ENCODE data around the gene VPS37C. TPM values are rescaled to one million over a fixed set of nuclear protein-coding genes. Genes with fewer than 3 reads are reported as not detected.
A peak's percentile ranks its signal among the peaks of the same experiment; 100 is the strongest.
"Not testable (repeated sequence)": the region's sequence is repeated elsewhere in the genome, so short reads cannot be mapped to it uniquely, and the experiment has no call there.

The VPS37C gene
- 10 to 100 TPM in 1 of 2 donors, 1 to 10 TPM in 1; 9.7 to 13.3 TPM for total RNA-seq

DNA sequence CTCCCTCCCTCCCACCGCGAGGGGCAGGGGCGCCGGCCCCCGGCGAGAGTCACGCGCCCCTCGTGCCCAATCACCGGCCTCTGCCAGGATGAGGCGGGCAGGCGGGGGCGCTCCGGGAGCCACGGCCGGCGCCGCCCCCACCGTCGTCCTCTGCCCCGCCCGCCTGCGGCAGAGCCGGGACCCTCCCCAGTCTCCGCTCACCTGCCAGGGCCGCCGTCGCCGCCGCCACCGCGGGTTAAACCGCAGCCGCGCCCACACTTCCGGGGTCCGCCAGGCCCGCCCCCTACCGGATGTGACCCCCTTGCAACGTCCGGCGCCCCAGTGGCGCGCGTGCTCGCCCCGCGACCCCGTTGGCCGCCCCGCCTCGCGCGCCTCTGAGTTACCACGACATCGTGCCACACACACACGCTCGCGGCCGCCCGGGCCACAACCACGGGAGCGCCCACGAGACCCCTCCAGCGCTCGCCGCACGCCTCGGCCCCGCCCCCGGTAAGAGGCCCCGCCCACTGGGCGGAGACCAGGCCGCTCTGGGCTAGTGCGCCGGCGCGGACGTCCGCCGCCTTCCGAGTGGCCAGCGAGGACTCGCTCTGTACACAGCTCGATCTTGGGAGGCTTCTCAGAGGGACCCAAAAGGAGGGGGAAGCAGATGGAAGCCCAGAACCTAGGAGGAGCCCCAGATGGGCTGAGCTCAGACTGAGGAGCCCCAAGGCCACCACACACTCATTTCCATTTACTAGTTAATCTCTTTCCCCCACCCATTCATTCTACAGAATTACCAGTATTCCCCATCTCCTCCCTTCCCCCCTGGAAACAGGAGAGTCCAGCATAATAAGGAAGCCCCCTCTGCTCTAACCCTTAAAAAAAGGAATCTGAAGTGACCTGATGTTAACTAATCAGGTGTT lies at the start of gene VPS37C:
Gene VPS37C (minus strand): TSS at position 237 of the 902 bp plus-strand sequence. CDS start 22,597 bp downstream, outside the sequence.
- ATAC-seq = peak; percentile 89 to 91
- H3K27ac Mint-ChIP-seq = peak within 1 kb of the TSS; percentile 87 to 94
- H3K36me3 Mint-ChIP-seq = no peaks in the 10 kb centered on the region
- no peaks in the 10 kb centered on the region for H3K27me3 Mint-ChIP-seq
- peak; percentile 95 for DNase-seq (ENCODE audit: low spot score)
- peak within 1 kb of the TSS; percentile 91 for H3K4me3 Mint-ChIP-seq
- H3K4me1 Mint-ChIP-seq (ENCODE audit: low read depth in 2 of 2) = peaks cover 46 to 49% of the 10 kb centered on the region in 2 donors
- no peaks in the 10 kb centered on the region for H3K9me3 Mint-ChIP-seq

DNA sequence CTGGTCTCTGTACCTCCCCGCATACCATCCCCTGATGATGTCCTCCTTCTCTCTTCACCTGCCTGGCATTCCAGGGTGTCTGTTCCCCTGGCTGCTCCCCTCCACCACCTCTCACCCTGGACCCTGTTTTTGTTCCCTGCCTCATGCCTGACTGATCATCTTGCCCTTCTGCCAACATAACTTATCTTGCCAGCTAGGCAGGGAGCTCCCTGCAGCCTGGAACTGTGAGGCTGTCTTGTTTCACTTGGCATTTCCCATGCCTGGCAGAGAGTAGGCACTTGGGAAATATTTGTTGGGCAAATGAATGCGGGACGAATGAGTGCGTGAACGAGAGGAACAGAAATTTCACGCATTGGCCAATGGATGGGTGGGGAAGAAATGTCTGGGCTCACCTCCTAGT lies 49.4 kb upstream of the VPS37C start:
- ATAC-seq; DNase-seq (ENCODE audit: low spot score); H3K27ac Mint-ChIP-seq; H3K4me3 Mint-ChIP-seq; H3K27me3 Mint-ChIP-seq; H3K4me1 Mint-ChIP-seq (ENCODE audit: low read depth in 2 of 2); H3K36me3 Mint-ChIP-seq; H3K9me3 Mint-ChIP-seq: not testable (repeated sequence)

DNA sequence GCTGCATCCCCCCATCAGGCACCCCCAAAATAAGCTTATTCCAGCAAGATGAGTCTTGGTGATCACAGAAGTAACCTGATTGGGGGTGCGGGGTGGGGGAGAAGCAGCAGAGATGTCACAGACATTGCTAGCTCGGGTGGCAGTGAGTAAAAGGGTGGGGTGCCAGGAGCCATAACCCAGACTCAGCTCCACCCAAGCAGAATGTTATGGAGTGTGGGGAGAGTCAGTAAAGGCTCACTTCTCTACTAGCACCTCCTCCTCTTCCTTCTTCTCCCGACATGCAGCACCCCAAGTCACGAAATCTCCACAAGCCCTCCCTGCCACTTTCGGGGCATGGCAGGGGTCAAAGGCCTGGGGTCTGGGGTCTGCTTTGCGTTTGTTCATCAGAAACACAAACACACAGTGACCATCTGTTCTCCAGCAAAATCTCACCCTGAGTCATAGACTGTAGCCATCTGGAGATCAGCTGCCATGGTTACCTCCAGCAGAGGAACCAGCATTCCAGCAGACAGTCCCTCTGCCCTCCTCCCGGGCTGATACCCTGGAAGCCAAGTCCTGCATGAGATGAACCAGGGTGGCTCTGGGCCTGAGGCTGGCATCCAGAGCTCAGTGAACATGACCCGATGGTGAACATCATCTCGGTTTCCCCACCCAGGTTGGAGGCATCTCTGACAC lies 46.5 kb upstream of the VPS37C start:
- H3K36me3 Mint-ChIP-seq; H3K4me3 Mint-ChIP-seq; H3K4me1 Mint-ChIP-seq (ENCODE audit: low read depth in 2 of 2); H3K9me3 Mint-ChIP-seq; H3K27ac Mint-ChIP-seq; ATAC-seq; DNase-seq (ENCODE audit: low spot score): not testable (repeated sequence)
- H3K27me3 Mint-ChIP-seq = peaks cover 8 to 13% of the 10 kb centered on the region in 2 donors

DNA sequence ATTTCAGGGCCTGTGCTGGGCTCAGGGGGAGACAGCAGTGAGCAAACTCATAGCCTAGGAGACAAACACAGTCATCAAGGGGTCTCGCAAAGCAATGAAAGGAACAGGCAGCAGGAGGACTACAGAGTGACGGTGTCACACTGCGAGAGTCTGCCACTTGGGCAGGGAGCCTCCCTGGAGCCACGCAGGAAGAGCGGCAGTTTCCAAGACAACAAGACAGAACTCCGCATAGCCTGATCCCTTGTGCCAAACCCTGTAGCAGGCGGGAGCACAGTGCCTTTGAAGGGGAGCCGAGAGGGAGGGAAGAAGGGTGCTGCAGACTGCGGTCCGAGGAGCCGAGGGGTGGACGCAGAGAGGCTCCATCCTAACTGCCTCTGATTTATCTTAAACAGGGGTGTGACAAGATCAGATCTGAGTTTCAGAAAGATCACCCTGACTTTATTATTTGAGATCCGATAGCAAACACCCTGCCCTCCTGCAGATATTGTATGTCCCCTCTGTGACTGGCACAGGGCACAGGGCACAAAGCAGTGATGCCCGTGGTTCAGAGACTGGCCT lies 43.4 kb upstream of the VPS37C start:
- not testable (repeated sequence) for H3K4me3 Mint-ChIP-seq; ATAC-seq; H3K36me3 Mint-ChIP-seq; H3K4me1 Mint-ChIP-seq (ENCODE audit: low read depth in 2 of 2); H3K27ac Mint-ChIP-seq; DNase-seq (ENCODE audit: low spot score); H3K9me3 Mint-ChIP-seq
- H3K27me3 Mint-ChIP-seq = peaks cover 17 to 34% of the 10 kb centered on the region in 2 donors

DNA sequence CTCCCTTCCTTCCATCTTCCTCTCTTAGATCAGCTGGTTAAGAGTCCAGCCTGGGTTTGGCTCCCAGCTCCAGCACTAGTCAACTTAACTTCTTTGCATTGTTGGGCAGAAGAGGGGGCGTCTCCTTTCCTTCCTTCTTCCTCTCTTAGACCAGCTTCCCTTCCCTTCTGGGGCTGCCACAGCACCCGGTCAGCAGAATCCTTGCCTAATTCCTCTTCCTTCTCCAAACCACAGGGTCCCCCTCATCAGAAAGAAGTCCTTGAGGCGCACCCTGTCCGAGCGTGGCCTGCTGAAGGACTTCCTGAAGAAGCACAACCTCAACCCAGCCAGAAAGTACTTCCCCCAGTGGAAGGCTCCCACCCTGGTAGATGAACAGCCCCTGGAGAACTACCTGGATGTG lies 42.6 kb upstream of the VPS37C start:
- not testable (repeated sequence) for DNase-seq (ENCODE audit: low spot score); H3K27ac Mint-ChIP-seq; H3K9me3 Mint-ChIP-seq; ATAC-seq; H3K4me1 Mint-ChIP-seq (ENCODE audit: low read depth in 2 of 2); H3K36me3 Mint-ChIP-seq; H3K4me3 Mint-ChIP-seq
- H3K27me3 Mint-ChIP-seq = peaks cover 19 to 34% of the 10 kb centered on the region in 2 donors

DNA sequence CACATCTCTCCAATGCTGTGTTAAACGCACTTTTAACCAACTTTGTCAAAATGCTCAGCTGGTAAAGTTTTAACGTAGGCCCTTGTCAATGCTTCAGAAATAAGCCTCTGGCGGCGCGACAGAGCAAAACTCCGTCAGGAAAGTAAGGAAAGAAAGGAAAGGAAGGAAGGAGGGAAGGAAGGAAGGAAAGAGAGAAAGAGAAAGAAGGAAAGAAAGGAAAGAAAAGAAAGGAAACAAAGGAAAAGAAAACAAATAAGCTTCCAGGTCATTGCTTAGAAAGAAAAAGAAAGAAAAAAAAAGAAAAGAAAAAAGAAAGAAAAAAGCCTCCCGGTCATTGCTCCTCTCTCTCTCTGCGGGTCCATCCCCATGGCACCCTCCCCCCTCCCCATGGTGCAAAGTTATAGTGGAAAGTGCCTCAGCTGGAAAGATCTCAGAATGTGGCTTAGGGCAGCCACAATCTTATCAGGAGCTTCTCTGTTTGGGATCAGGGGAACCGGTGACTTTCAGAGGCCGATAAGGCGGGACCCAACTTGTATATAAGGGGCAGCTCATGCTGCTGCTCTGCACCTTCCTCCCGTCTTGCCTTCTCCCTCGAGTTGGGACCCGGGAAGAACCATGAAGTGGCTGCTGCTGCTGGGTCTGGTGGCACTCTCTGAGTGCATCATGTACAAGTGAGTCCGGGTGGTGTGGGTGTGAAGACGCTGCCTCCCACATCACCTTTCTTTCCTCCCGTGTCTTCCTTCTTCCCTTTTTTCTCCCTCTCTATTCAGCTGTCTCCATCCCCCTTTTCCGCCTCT lies 41.9 kb upstream of the VPS37C start, which contains the start of gene PGA3:
Gene PGA3 (plus strand): TSS at position 566 of the 797 bp plus-strand sequence. CDS start 50 bp downstream, at position 616.
- H3K4me1 Mint-ChIP-seq (ENCODE audit: low read depth in 2 of 2); H3K27ac Mint-ChIP-seq; H3K9me3 Mint-ChIP-seq; ATAC-seq; H3K36me3 Mint-ChIP-seq; H3K4me3 Mint-ChIP-seq; DNase-seq (ENCODE audit: low spot score): not testable (repeated sequence)
- H3K27me3 Mint-ChIP-seq = peaks cover 19 to 34% of the 10 kb centered on the region in 2 donors

DNA sequence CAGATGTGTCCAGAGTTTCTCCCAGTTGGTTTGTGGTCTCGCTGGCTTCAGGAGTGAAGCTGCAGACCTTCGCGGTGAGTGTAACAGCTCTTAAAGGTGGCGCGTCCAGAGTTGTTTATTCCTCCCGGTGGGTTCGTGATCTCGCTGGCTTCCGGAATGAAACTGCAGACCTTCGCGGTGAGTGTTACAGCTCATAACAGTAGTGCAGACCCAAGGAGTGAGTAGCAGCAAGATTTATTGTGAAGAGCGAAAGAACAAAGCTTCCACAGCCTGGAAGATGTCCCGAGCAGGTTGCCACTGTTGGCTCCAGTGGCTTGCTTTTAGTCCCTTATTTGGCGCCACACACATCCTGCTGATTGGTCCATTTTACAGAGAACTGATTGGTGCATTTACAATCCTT lies 40.2 kb upstream of the VPS37C start:
- Mint-ChIP-seq H3K4me1 (ENCODE audit: low read depth in 2 of 2) (no peaks in the 10 kb centered on the region), H3K27ac (no peak overlapping the region), H3K36me3 (no peaks in the 10 kb centered on the region), H3K9me3 (no peaks in the 10 kb centered on the region), H3K27me3 (peaks cover 22 to 34% of the 10 kb centered on the region in 2 donors), H3K4me3 (no peak overlapping the region)
- no peak for DNase-seq (ENCODE audit: low spot score)
- ATAC-seq = no peak

DNA sequence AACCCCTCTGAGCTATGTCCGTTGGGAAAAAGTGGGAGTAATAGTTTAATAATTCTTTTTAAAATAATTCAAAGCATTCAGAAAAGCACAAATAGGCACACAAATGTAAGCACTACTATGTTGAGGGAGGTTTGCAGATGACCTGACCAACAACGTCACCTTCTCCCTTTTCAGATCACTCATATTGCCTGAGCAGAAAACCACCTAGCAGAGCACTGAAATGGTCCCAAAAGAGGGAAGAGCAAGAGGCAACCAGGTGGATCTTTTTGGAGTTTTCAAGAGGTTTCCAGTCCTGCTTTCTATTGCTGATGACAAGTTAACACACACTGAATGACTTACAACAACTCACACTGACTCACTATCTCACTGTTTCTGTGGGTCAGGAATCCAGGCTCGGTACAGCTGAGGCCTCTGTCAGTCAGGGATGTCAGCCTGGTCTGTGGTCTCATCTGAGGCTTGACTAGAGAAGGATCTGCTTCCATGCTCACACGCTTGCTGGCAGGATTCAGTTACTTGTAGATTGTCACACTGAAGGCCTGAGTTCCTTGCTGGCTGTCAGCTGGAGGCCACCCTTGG lies 37.8 kb upstream of the VPS37C start:
- no peak overlapping the region for H3K27ac Mint-ChIP-seq
- no peaks in the 10 kb centered on the region for H3K36me3 Mint-ChIP-seq
- no peaks in the 10 kb centered on the region for H3K9me3 Mint-ChIP-seq
- no peak overlapping the region for H3K4me3 Mint-ChIP-seq
- ATAC-seq (no peak), DNase-seq (ENCODE audit: low spot score) (no peak)
- peaks cover 29 to 33% of the 10 kb centered on the region in 2 donors for H3K27me3 Mint-ChIP-seq
- no peaks in the 10 kb centered on the region for H3K4me1 Mint-ChIP-seq (ENCODE audit: low read depth in 2 of 2)

DNA sequence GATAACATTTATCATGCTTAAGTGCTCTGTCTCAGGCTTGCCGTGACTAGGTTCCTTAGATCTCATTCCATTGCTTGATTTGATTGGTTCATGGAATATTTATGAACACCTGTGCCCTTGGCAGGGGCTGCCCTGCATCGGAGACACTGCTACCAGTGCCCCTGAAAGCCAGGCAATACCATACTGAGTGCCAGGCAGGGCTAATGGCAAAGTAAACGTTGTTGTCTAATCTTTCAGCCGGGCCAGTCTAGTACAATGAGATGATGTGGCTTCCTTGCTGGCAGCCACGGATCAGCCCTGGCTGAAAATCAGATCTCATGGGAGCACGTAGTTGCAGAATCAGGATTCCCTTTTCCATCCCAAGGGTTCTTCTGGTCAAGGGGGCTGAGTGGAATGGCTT lies 37.1 kb upstream of the VPS37C start:
- ATAC-seq (no peak), DNase-seq (ENCODE audit: low spot score) (no peak)
- H3K36me3 Mint-ChIP-seq = no peaks in the 10 kb centered on the region
- H3K27ac Mint-ChIP-seq = no peak overlapping the region
- no peaks in the 10 kb centered on the region for H3K9me3 Mint-ChIP-seq
- H3K4me3 Mint-ChIP-seq = no peak overlapping the region
- peaks cover 31 to 33% of the 10 kb centered on the region in 2 donors for H3K27me3 Mint-ChIP-seq
- no peaks in the 10 kb centered on the region for H3K4me1 Mint-ChIP-seq (ENCODE audit: low read depth in 2 of 2)

DNA sequence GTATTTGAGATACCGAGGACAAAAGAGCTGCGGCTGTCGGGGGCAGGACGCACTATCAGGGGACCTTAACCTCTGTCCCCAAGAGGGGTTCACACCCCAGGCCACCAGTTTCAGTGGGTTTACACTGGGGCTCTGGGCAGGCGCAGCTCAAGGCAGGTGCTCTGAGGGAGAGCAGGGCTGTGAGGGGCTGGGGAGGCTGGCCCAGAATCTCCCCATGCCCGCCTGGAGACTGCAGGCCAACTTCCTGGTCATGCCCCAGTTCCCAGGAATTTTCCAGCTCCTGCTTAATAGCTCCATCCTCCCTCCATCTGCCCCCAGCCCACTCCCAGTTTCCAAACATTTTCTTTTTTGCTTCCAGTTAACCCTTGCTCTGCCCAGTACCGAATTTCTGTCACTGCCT lies 34.5 kb upstream of the VPS37C start:
- ATAC-seq = peak in 1 of 2 donors; percentile 28
- H3K36me3 Mint-ChIP-seq = no peaks in the 10 kb centered on the region
- peaks cover 24 to 27% of the 10 kb centered on the region in 2 donors for H3K27me3 Mint-ChIP-seq
- H3K4me1 Mint-ChIP-seq (ENCODE audit: low read depth in 2 of 2) = no peaks in the 10 kb centered on the region
- no peaks in the 10 kb centered on the region for H3K9me3 Mint-ChIP-seq
- H3K4me3 Mint-ChIP-seq = no peak overlapping the region
- H3K27ac Mint-ChIP-seq = no peak overlapping the region
- DNase-seq (ENCODE audit: low spot score) = peak; percentile 40

DNA sequence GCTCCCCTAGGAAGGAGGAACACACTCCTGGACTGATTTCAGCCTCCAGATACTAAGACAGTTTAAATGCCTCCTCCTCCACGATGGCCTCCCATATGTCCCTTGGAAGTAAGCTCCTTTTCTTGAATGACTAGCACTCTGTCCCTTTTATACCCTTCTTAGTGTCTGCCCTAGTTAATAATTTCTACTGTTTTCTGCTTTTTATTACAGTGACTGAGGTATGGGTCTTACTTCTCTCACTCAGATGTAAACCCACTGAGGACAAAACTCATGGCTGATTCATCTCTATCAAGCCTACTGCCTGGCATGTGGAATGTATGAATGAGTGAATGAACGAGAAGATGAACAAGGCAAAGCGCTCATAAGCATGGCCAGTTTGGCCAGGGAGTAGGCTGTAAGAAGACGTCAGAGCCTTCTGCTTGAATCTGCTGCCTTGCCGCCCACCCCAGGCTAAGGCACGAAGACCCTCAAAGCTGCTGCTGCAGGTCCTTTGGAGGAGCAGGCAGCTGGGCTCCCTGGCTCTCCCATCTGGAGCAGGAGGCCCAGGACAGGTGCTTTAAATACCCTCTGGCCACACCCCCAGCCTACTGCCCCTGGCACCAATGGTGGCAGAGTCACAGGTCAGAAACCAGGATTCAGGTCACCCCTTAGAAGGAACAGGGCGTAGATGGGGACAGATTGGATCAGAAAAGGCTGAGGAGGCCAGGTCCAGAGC lies 33.9 kb upstream of the VPS37C start:
- H3K36me3 Mint-ChIP-seq = no peaks in the 10 kb centered on the region
- H3K4me3 Mint-ChIP-seq = no peak overlapping the region
- no peak overlapping the region for H3K27ac Mint-ChIP-seq
- ATAC-seq (peak in 1 of 2 donors; percentile 29), DNase-seq (ENCODE audit: low spot score) (peak; percentile 35)
- H3K4me1 Mint-ChIP-seq (ENCODE audit: low read depth in 2 of 2) = no peaks in the 10 kb centered on the region
- peaks cover 18 to 24% of the 10 kb centered on the region in 2 donors for H3K27me3 Mint-ChIP-seq
- no peaks in the 10 kb centered on the region for H3K9me3 Mint-ChIP-seq

DNA sequence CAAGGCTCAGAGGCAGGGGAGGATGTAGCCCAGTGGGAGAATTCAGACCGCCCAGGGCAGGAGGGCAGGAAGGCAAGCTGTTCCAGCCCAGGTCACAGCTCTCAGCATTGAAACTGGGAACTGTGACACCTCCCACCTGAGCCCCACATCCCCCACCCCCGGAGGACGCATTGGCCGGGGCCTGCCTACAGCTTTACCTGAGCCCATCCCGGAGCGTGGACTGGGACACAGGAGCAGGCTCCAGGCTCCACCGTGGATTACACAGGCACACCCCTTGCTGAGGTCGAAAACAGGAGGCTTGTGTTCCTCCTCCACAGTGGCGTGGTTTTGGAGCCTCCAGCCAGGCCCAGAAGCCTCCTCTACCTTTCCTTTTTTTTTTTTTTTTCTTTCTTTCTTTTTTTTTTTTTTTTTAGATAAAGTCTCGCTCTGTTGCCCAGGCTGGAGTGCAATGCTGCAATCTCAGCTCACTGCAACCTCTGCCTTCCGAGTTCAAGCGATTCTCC lies 33.0 kb upstream of the VPS37C start:
- Mint-ChIP-seq H3K4me3 (no peak overlapping the region), H3K27me3 (peaks cover 15 to 20% of the 10 kb centered on the region in 2 donors), H3K9me3 (no peaks in the 10 kb centered on the region), H3K4me1 (ENCODE audit: low read depth in 2 of 2) (no peaks in the 10 kb centered on the region), H3K36me3 (no peaks in the 10 kb centered on the region), H3K27ac (no peak overlapping the region)
- DNase-seq (ENCODE audit: low spot score) = peak; percentile 51
- ATAC-seq = peak in 1 of 2 donors; percentile 28

Data from natural killer cell treated with Interleukin-12 subunit alpha and Interleukin-12 subunit beta and Interleukin-15 and Interleukin-18, amount 100 ng/mL, for 72 hours (primary cell).